ENCODE results near the gene FCHSD1. TPM values are rescaled to one million over a fixed set of nuclear protein-coding genes. Genes with fewer than 3 reads are reported as not detected.

FCHSD1 gene
- total RNA-seq, 6 donors from 2014 or later = 10.2 to 106 (median 32.7) TPM

DNA sequence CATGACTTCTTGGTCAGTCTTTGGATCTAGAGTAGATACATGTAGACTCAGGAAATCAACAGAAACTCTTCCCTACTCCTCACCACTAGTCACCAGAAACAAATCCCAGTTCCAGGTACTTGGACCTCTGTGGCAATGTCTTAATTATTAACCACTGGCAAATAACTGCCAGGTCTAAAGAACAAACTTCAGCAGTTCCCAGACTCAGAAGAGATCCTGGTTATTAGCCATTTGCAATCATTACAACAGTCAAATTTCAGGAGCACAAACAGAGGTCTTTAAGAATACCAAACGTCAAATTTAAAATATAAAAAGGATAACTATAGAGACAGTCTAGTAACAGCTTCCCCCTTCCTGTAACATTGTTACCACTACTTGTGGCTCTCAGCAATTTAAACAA, 42.7 kb downstream of the FCHSD1 start:
- DNase-seq = no peak
- TF ChIP-seq POLR2A (IDR thresholded peaks at IDR 0.05) (no peak), EP300 (IDR thresholded peaks at IDR 0.05) (no peak), POLR2AphosphoS5 (IDR thresholded peaks at IDR 0.05) (no peak)
- TF ChIP-seq, protein P1, sequence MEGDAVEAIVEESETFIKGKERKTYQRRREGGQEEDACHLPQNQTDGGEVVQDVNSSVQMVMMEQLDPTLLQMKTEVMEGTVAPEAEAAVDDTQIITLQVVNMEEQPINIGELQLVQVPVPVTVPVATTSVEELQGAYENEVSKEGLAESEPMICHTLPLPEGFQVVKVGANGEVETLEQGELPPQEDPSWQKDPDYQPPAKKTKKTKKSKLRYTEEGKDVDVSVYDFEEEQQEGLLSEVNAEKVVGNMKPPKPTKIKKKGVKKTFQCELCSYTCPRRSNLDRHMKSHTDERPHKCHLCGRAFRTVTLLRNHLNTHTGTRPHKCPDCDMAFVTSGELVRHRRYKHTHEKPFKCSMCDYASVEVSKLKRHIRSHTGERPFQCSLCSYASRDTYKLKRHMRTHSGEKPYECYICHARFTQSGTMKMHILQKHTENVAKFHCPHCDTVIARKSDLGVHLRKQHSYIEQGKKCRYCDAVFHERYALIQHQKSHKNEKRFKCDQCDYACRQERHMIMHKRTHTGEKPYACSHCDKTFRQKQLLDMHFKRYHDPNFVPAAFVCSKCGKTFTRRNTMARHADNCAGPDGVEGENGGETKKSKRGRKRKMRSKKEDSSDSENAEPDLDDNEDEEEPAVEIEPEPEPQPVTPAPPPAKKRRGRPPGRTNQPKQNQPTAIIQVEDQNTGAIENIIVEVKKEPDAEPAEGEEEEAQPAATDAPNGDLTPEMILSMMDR (IDR thresholded peaks at IDR 0.05) = no peak
- Histone ChIP-seq H3K36me3 (peaks cover 0 to 2% (median 0%) of the 10 kb centered on the region in 4 donors), H3K27ac (peak overlapping the region in 3 of 4 donors; percentile 4 to 53 (median 22)), H3K9me3 (no peaks in the 10 kb centered on the region), H3K27me3 (no peaks in the 10 kb centered on the region), H3K4me3 (no peak overlapping the region), H3K4me1 (peaks cover 48 to 71% (median 51%) of the 10 kb centered on the region in 4 donors)
- 19 to 41% methylated on average over 1 of the region's 1 CpG for WGBS, 2 donors
- no peak for ATAC-seq (ENCODE audit: low FRiP score in 2 of 2)

GRCh38 chr5:141608046-141608445, 43.2 kb downstream of the FCHSD1 start:
- TF ChIP-seq POLR2AphosphoS5 (IDR thresholded peaks at IDR 0.05) = no peak
- no peak for TF ChIP-seq POLR2A (IDR thresholded peaks at IDR 0.05)
- TF ChIP-seq, protein P1 (IDR thresholded peaks at IDR 0.05) = no peak
- no peak for TF ChIP-seq EP300 (IDR thresholded peaks at IDR 0.05)
- H3K27ac ChIP-seq = peak overlapping the region in 3 of 4 donors; percentile 4 to 41 (median 22)
- peaks cover 48 to 72% (median 53%) of the 10 kb centered on the region in 4 donors for H3K4me1 ChIP-seq
- ATAC-seq (ENCODE audit: low FRiP score in 2 of 2) (no peak), DNase-seq (no peak)
- no peak overlapping the region for H3K4me3 ChIP-seq
- H3K9me3 ChIP-seq = no peaks in the 10 kb centered on the region
- 83 to 87% methylated on average over 2 of the region's 2 CpGs for whole genome bisulfite sequencing, 2 donors
- H3K36me3 ChIP-seq = peaks cover 0 to 2% (median 0%) of the 10 kb centered on the region in 4 donors
- no peaks in the 10 kb centered on the region for H3K27me3 ChIP-seq

- WGBS, 2 donors = 34 to 36% methylated on average over 6 of the region's 6 CpGs
- H3K27ac ChIP-seq = peak overlapping the region; percentile 71 to 87 (median 78)
- TF ChIP-seq POLR2A (IDR thresholded peaks at IDR 0.05) (peak in 1 of 4 donors; percentile 42), EP300 (IDR thresholded peaks at IDR 0.05) (peak in 1 of 4 donors; percentile 22), POLR2AphosphoS5 (IDR thresholded peaks at IDR 0.05) (peak in 1 of 2 donors; percentile 28)
- TF ChIP-seq, protein P1 (IDR thresholded peaks at IDR 0.05) = no peak
- ATAC-seq (ENCODE audit: low FRiP score in 2 of 2) = peak; percentile 77 to 86
- H3K9me3 ChIP-seq = no peaks in the 10 kb centered on the region
- H3K36me3 ChIP-seq = no peaks in the 10 kb centered on the region
- peaks cover 57 to 70% (median 59%) of the 10 kb centered on the region in 4 donors for H3K4me1 ChIP-seq
- H3K27me3 ChIP-seq = no peaks in the 10 kb centered on the region
- peak in 1 of 2 donors; percentile 83 for DNase-seq
- no peak overlapping the region for H3K4me3 ChIP-seq
Measured at GRCh38 chr5:141605523-141606277, 45.5 kb downstream of the FCHSD1 start.

GRCh38 chr5:141603923-141604717, 47.1 kb downstream of the FCHSD1 start:
- DNase-seq (peak in 1 of 2 donors; percentile 82), ATAC-seq (ENCODE audit: low FRiP score in 2 of 2) (peak; percentile 91 to 96)
- H3K4me3 ChIP-seq = no peak overlapping the region
- peaks cover 50 to 67% (median 62%) of the 10 kb centered on the region in 4 donors for H3K4me1 ChIP-seq
- no peaks in the 10 kb centered on the region for H3K36me3 ChIP-seq
- TF ChIP-seq EP300 (IDR thresholded peaks at IDR 0.05) (peak in 2 of 4 donors; percentile 20 to 45), POLR2AphosphoS5 (IDR thresholded peaks at IDR 0.05) (peak; percentile 79 to 85), POLR2A (IDR thresholded peaks at IDR 0.05) (no peak)
- TF ChIP-seq, protein P1 (IDR thresholded peaks at IDR 0.05) = peak in 1 of 6 experiments; percentile 12
- H3K27ac ChIP-seq = peak overlapping the region; percentile 71 to 87 (median 76)
- H3K27me3 ChIP-seq = no peaks in the 10 kb centered on the region
- H3K9me3 ChIP-seq = no peaks in the 10 kb centered on the region
- 31 to 40% methylated on average over 5 to 6 of the region's 6 CpGs for WGBS, 2 donors

All from upper lobe of left lung (tissue), 6 donors.